Measurements from ENCODE around the gene NUDT8. TPM values are rescaled to one million over a fixed set of nuclear protein-coding genes. Genes with fewer than 3 reads are reported as not detected.

The NUDT8 gene
- total RNA-seq, 1 donor from 2014 or later: 22.6 TPM

DNA sequence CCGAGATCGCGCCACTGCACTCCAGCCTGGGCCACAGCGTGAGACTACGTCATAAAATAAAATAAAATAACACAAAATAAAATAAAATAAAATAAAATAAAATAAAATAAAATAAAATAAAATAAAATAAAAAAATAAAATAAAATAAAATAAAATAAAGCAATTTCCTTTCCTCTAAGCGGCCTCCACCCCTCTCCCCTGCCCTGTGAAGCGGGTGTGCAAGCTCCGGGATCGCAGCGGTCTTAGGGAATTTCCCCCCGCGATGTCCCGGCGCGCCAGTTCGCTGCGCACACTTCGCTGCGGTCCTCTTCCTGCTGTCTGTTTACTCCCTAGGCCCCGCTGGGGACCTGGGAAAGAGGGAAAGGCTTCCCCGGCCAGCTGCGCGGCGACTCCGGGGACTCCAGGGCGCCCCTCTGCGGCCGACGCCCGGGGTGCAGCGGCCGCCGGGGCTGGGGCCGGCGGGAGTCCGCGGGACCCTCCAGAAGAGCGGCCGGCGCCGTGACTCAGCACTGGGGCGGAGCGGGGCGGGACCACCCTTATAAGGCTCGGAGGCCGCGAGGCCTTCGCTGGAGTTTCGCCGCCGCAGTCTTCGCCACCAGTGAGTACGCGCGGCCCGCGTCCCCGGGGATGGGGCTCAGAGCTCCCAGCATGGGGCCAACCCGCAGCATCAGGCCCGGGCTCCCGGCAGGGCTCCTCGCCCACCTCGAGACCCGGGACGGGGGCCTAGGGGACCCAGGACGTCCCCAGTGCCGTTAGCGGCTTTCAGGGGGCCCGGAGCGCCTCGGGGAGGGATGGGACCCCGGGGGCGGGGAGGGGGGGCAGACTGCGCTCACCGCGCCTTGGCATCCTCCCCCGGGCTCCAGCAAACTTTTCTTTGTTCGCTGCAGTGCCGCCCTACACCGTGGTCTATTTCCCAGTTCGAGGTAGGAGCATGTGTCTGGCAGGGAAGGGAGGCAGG lies 46.2 kb downstream of the NUDT8 start, which contains the start of gene GSTP1:
GSTP1 (plus strand) TSS at position 566 of the 958 bp plus-strand sequence; CDS start at position 598, 32 bp downstream.
- Mint-ChIP-seq H3K4me3 (peak within 1 kb of the TSS; percentile 95), H3K4me1 (peaks cover 40% of the 10 kb centered on the region), H3K36me3 (ENCODE audit: low read depth) (peaks cover 29% of the 10 kb centered on the region), H3K27me3 (peaks cover 19% of the 10 kb centered on the region), H3K9me3 (no peaks in the 10 kb centered on the region), H3K27ac (peak within 1 kb of the TSS; percentile 94)
- peak; percentile 94 for DNase-seq
- intact Hi-C loops (cut with micrococcal nuclease): loop anchor here (1.0 to 10.0 kb wide), 4 partner anchors 34 to 229 kb away; partner anchors contain the start of genes CDK2AP2, NUDT8, PITPNM1 and POLD4

DNA sequence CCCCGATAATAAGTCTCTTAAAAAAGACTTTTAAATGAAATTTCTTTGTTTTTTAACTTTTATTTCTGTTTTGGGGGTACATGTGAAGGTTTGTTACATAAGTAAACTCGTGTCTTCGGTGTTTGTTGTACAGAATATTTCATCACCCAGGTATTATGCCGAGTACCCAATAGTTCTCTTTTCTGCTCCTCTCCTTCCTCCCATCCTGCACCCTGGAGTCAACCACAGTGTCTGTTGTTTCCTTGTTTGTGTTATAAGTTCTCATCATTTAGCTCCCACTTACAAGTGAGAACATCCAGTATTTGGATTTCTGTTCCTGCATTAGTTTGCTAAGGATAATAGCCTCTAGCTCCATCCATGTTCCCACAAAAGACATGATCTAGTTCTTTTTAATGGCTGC lies 47.7 kb downstream of the NUDT8 start:
- peaks cover 38% of the 10 kb centered on the region for H3K4me1 Mint-ChIP-seq
- intact Hi-C loops (cut with micrococcal nuclease): loop anchor here (5.0 to 10.0 kb wide), 3 partner anchors 35 to 227 kb away; partner anchors contain the start of genes CDK2AP2, PITPNM1 and POLD4
- no peak overlapping the region for H3K27ac Mint-ChIP-seq
- peak overlapping the region; percentile 95 for H3K4me3 Mint-ChIP-seq
- H3K36me3 Mint-ChIP-seq (ENCODE audit: low read depth): peaks cover 20% of the 10 kb centered on the region
- H3K27me3 Mint-ChIP-seq: peaks cover 20% of the 10 kb centered on the region
- no peaks in the 10 kb centered on the region for H3K9me3 Mint-ChIP-seq
- DNase-seq: no peak

DNA sequence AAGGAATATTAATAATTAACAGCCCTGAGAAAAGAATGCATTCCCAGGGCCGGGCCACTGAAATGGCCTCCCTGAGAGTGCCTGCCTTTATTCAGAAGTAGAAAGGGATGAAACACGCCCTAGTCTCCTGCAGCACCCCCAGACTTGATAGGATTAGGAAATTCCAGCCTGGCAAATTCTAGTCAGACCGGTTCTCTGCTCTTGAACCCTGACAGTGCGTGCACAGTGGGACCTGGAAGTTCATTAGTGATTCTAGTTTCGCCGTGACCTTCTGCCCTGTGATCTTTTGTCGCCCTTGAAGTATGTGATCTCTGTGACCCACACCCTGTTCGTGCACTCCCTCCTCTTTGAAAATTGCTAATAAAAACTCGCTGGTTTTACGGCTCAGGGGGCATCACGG lies 48.3 kb downstream of the NUDT8 start:
- no peak overlapping the region for H3K27ac Mint-ChIP-seq
- intact Hi-C loops (cut with micrococcal nuclease): loop anchor here (5.0 to 10.0 kb wide), 3 partner anchors 36 to 227 kb away; partner anchors contain the start of genes CDK2AP2, PITPNM1 and POLD4
- no peaks in the 10 kb centered on the region for H3K9me3 Mint-ChIP-seq
- no peak for DNase-seq
- peaks cover 20% of the 10 kb centered on the region for H3K27me3 Mint-ChIP-seq
- peak overlapping the region; percentile 36 for H3K4me3 Mint-ChIP-seq
- peaks cover 38% of the 10 kb centered on the region for H3K4me1 Mint-ChIP-seq
- H3K36me3 Mint-ChIP-seq (ENCODE audit: low read depth): peaks cover 15% of the 10 kb centered on the region

DNA sequence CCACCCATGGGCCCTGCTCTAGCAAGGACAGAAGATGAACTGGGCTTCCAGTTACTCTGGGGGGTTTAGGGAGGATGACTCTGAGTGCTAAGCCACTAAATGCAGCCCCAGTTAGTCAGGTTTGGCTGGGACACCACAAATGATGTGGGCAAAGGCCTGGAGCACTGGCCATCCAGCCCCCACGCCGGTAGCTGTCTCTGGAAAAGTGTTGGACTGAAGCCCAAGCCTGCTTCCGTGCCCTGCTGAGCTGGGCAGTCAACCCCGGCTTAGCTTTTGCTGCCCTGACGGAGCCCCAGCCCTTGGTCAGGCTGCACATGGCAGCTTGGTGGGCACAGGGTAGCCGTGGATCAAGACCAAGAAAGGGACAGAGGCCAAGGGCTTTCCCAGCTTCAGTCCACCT lies 51.8 kb downstream of the NUDT8 start:
- H3K36me3 Mint-ChIP-seq (ENCODE audit: low read depth): no peaks in the 10 kb centered on the region
- H3K4me1 Mint-ChIP-seq: peaks cover 21% of the 10 kb centered on the region
- intact Hi-C loops (cut with micrococcal nuclease): no loop called here
- H3K27me3 Mint-ChIP-seq: peaks cover 27% of the 10 kb centered on the region
- H3K4me3 Mint-ChIP-seq: no peak overlapping the region
- no peak for DNase-seq
- no peaks in the 10 kb centered on the region for H3K9me3 Mint-ChIP-seq
- H3K27ac Mint-ChIP-seq: no peak overlapping the region

Other genes with a start within 250 kb of the NUDT8 start
- 31.6 and 34.3 TPM in 2 replicates for gene RAD9A, start 238.0 kb downstream of the NUDT8 start, total RNA-seq
- 251 and 252 TPM in 2 replicates for gene PPP1CA, start 228.1 kb downstream of the NUDT8 start, total RNA-seq
- gene TBC1D10C, start 225.9 kb downstream of the NUDT8 start, total RNA-seq: 115 and 119 TPM in 2 replicates
- 0.77 and 0.83 TPM in 2 replicates for gene CARNS1, start 214.3 kb downstream of the NUDT8 start, total RNA-seq
- 79.3 and 83.1 TPM in 2 replicates for gene RPS6KB2, start 201.4 kb downstream of the NUDT8 start, total RNA-seq
- 85.1 and 90.3 TPM in 2 replicates for gene PTPRCAP, start 192.3 kb downstream of the NUDT8 start, total RNA-seq
- gene CORO1B, start 186.5 kb downstream of the NUDT8 start, total RNA-seq: 251 and 259 TPM in 2 replicates
- gene GPR152, start 177.2 kb downstream of the NUDT8 start, total RNA-seq: not detected in 2 replicates
- 0.66 and 0.68 TPM in 2 replicates for gene CABP4, start 174.6 kb downstream of the NUDT8 start, total RNA-seq
- gene TMEM134, start 160.7 kb downstream of the NUDT8 start, total RNA-seq: 56.8 and 58.3 TPM in 2 replicates
- gene AIP, start 146.9 kb downstream of the NUDT8 start, total RNA-seq: 186 and 189 TPM in 2 replicates
- gene PITPNM1, start 124.6 kb downstream of the NUDT8 start, total RNA-seq: 126 and 128 TPM in 2 replicates
- 93.5 and 97.9 TPM in 2 replicates for gene CDK2AP2, start 121.8 kb downstream of the NUDT8 start, total RNA-seq
- not detected in 2 replicates for gene CABP2, start 106.5 kb downstream of the NUDT8 start, total RNA-seq
- gene GSTP1, start 46.1 kb downstream of the NUDT8 start, total RNA-seq: 305 and 312 TPM in 2 replicates
- 304 and 321 TPM in 2 replicates for gene NDUFV1, start 23.0 kb downstream of the NUDT8 start, total RNA-seq
- gene TBX10, start 9.8 kb upstream of the NUDT8 start, total RNA-seq: not detected in 2 replicates
- gene ACY3, start 20.8 kb upstream of the NUDT8 start, total RNA-seq: 0.14 TPM in 1 of 2 replicates, not detected in the other
- not detected in 2 replicates for gene ALDH3B2, start 44.7 kb upstream of the NUDT8 start, total RNA-seq